ENCODE results near the gene GNG12. TPM values are rescaled to one million over a fixed set of nuclear protein-coding genes. Genes with fewer than 3 reads are reported as not detected.
"Not testable (repeated sequence)": the region's sequence is repeated elsewhere in the genome, so short reads cannot be mapped to it uniquely, and the experiment has no call there.

The GNG12 gene
- total RNA-seq, 1 experiment from 2014 or later = 60.4 TPM

- in situ Hi-C loops (cut with HindIII; ENCODE audit: low pct_unique_long_range_greater_than_20kb, low sequenced_read_pairs) = no loop called here
- DNase-seq (ENCODE audit: low read depth) = no peak
Measured at GRCh38 chr1:67659229-67659628, 174.0 kb downstream of the GNG12 start.

- in situ Hi-C loops (cut with HindIII; ENCODE audit: low pct_unique_long_range_greater_than_20kb, low sequenced_read_pairs); DNase-seq (ENCODE audit: low read depth): not testable (repeated sequence)
Measured at GRCh38 chr1:67657152-67657551, 176.1 kb downstream of the GNG12 start.

GRCh38 chr1:67655581-67655980 lies 177.7 kb downstream of the GNG12 start:
- in situ Hi-C loops (cut with HindIII; ENCODE audit: low pct_unique_long_range_greater_than_20kb, low sequenced_read_pairs) = no loop called here
- no peak for DNase-seq (ENCODE audit: low read depth)

GRCh38 chr1:67653304-67653703 lies 180.0 kb downstream of the GNG12 start:
- DNase-seq (ENCODE audit: low read depth) = no peak
- in situ Hi-C loops (cut with HindIII; ENCODE audit: low pct_unique_long_range_greater_than_20kb, low sequenced_read_pairs) = no loop called here

- DNase-seq (ENCODE audit: low read depth) = peak; percentile 14
- in situ Hi-C loops (cut with HindIII; ENCODE audit: low pct_unique_long_range_greater_than_20kb, low sequenced_read_pairs) = no loop called here
Measured at GRCh38 chr1:67652800-67653199, 180.5 kb downstream of the GNG12 start.

Other genes with a start within 250 kb of the GNG12 start
- gene GADD45A, start 148.3 kb downstream of the GNG12 start, total RNA-seq (2014; rRNA removed; shearing (Covaris generic); ENCODE audit: low replicate concordance) = 9.5 and 24.1 TPM in 2 replicates
- gene DIRAS3, start 217.2 kb upstream of the GNG12 start, total RNA-seq (2014; rRNA removed; shearing (Covaris generic); ENCODE audit: low replicate concordance) = not detected in 2 replicates